Adipocyte (in vitro differentiated cells): ENCODE measurements around the gene TPK1.

Experiments used
- DNase-seq: peaks from one replicate; pipeline ENCODE4 v3.0.0-alpha.2; 2015; ENCODE audit warnings: low read depth
- H3K27me3 ChIP-seq: replicated peaks from 2 replicates; pipeline ENCODE4 v1.7.0; 2013; ENCODE audit warnings: mild to moderate bottlenecking, low read length, moderate library complexity; ENCODE audit not compliant: control insufficient read depth, insufficient read depth
- H3K36me3 ChIP-seq: 2 replicates; pipeline ENCODE4 v1.7.0; 2013; ENCODE audit warnings: low read length, mild to moderate bottlenecking, moderate library complexity; ENCODE audit not compliant: control insufficient read depth, insufficient read depth, severe bottlenecking
- H3K4me1 ChIP-seq: 2 replicates; pipeline ENCODE4 v1.7.0; 2013; ENCODE audit warnings: mild to moderate bottlenecking, low read length, moderate library complexity; ENCODE audit not compliant: control insufficient read depth, insufficient read depth
- H3K4me3 ChIP-seq: 2 replicates; pipeline ENCODE4 v1.7.0; 2013; ENCODE audit warnings: mild to moderate bottlenecking, low read length, moderate library complexity
- H3K9ac ChIP-seq: 2 replicates; pipeline ENCODE4 v1.7.0; 2013; ENCODE audit warnings: mild to moderate bottlenecking, low read length, moderate library complexity
- H3K9me3 ChIP-seq: 2 replicates; pipeline ENCODE4 v1.7.0; 2013; ENCODE audit warnings: mild to moderate bottlenecking, low read length, moderate library complexity; ENCODE audit not compliant: control insufficient read depth

TPK1 gene

DNA sequence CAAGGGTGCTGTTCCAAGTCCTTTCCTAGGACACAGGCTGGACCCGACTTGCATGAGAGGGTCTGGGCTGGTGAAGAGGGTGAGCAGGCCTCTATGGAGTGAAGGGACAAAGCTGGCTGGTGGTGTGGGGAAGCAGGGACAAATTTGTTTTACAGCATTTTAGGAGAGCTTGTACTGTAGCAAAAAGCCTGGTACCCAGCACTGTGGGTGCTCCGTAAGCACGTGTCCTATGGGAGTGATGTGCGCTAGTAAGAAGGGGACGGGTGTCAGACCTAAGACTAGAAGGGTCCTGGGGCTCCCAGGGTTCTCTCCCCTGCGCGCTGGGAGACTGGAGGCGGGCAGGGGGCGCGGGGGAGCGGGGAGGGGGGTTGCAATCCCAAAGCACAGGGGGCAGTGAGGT lies 432.8 kb downstream of the TPK1 start:
- Histone ChIP-seq H3K27me3 (peaks cover 28% of the 10 kb centered on the region), H3K36me3 (no peaks in the 10 kb centered on the region), H3K9me3 (no peaks in the 10 kb centered on the region), H3K4me1 (no peaks in the 10 kb centered on the region), H3K4me3 (no peak overlapping the region), H3K9ac (no peak overlapping the region)
- DNase-seq, result no peak
